HepG2 (cell line): ENCODE data around the gene GGT7. TPM values are rescaled to one million over a fixed set of nuclear protein-coding genes. Genes with fewer than 3 reads are reported as not detected.

Source experiments
- DRAP1 ChIP-seq: IDR thresholded peaks from 2 replicates; pipeline ENCODE4 v1.6.1; 2016; ENCODE audit warnings: missing genetic modification reagents, missing compliant biosample characterization
- GMEB2 ChIP-seq: IDR thresholded peaks from 2 replicates; pipeline ENCODE4 v1.6.1; 2016; ENCODE audit warnings: missing biosample characterization, missing genetic modification reagents, low read depth
- GPBP1L1 ChIP-seq: sonication (generic); formaldehyde crosslinking; IDR thresholded peaks from 2 replicates; pipeline ENCODE4 v1.5.0; 2020; ENCODE audit warnings: mild to moderate bottlenecking, missing genetic modification reagents
- HNF4G ChIP-seq, 2 experiments: sonication (generic) in 1 of 2; formaldehyde crosslinking in 1 of 2; IDR thresholded peaks; 2 replicates each; pipeline versions ENCODE4 v1.4.0 to v1.6.1; 2011 to 2020; ENCODE audit warnings: borderline replicate concordance in 2 of 2, low read depth in 2 of 2, mild to moderate bottlenecking in 2 of 2, low read length in 1 of 2, missing genetic modification reagents in 1 of 2, moderate library complexity in 1 of 2
- HNRNPK ChIP-seq: fragments of 200-400 bp; formaldehyde crosslinking; IDR thresholded peaks from 2 replicates; pipeline ENCODE4 v1.6.1; 2018; ENCODE audit warnings: low read length, low read depth, moderate library complexity, mild to moderate bottlenecking; ENCODE audit not compliant: poor library complexity, severe bottlenecking
- HOXA3 ChIP-seq: sonication (generic); formaldehyde crosslinking; IDR thresholded peaks from 2 replicates; pipeline ENCODE4 v1.5.0; 2020; ENCODE audit warnings: missing genetic modification reagents
- HOXA9 ChIP-seq: sonication (generic); formaldehyde crosslinking; IDR thresholded peaks from 2 replicates; pipeline ENCODE4 v1.8.1; 2022; ENCODE audit warnings: missing genetic modification reagents, mild to moderate bottlenecking, moderate library complexity, borderline replicate concordance
- MED8 ChIP-seq: sonication (generic); formaldehyde crosslinking; IDR thresholded peaks from 2 replicates; pipeline ENCODE4 v1.8.1; 2023; ENCODE audit warnings: mild to moderate bottlenecking, missing genetic modification reagents; ENCODE audit not compliant: insufficient replicate concordance
- NFRKB ChIP-seq: fragments of 450-650 bp; IDR thresholded peaks from 2 replicates; pipeline ENCODE4 v1.6.1; 2017
- ONECUT2 ChIP-seq: sonication (generic); formaldehyde crosslinking; IDR thresholded peaks from 2 replicates; pipeline ENCODE4 v1.4.0; 2020; ENCODE audit warnings: missing genetic modification reagents
- POGZ ChIP-seq: sonication (generic); formaldehyde crosslinking; IDR thresholded peaks from 2 replicates; pipeline ENCODE4 v1.4.0; 2020; ENCODE audit warnings: mild to moderate bottlenecking, missing genetic modification reagents
- RFX1 ChIP-seq: fragments of 450-650 bp; IDR thresholded peaks from 2 replicates; pipeline ENCODE4 v1.6.1; 2017
- RORA ChIP-seq: sonication (generic); formaldehyde crosslinking; IDR thresholded peaks from 2 replicates; pipeline ENCODE4 v1.5.0; 2020; ENCODE audit warnings: mild to moderate bottlenecking, missing genetic modification reagents, moderate library complexity
- SALL2 ChIP-seq: sonication (generic); formaldehyde crosslinking; IDR thresholded peaks from 2 replicates; pipeline ENCODE4 v1.8.1; 2023; ENCODE audit warnings: mild to moderate bottlenecking, missing genetic modification reagents, inconsistent platforms
- SOX6 ChIP-seq, 2 experiments: fragments of 450-650 bp in 1 of 2; sonication (generic) in 1 of 2; formaldehyde crosslinking in 1 of 2; IDR thresholded peaks; 2 replicates each; pipeline versions ENCODE4 v1.4.0 to v1.6.1; 2017 to 2020; ENCODE audit warnings: antibody characterized with exemption in 1 of 2, mild to moderate bottlenecking in 1 of 2, missing genetic modification reagents in 1 of 2
- SP4 ChIP-seq: sonication (generic); formaldehyde crosslinking; IDR thresholded peaks from 2 replicates; pipeline ENCODE4 v1.8.1; 2023; ENCODE audit warnings: mild to moderate bottlenecking, missing genetic modification reagents
- WIZ ChIP-seq: sonication (generic); formaldehyde crosslinking; IDR thresholded peaks from 2 replicates; pipeline ENCODE4 v1.5.1; 2020; ENCODE audit warnings: mild to moderate bottlenecking, missing genetic modification reagents
- YEATS4 ChIP-seq: sonication (generic); formaldehyde crosslinking; IDR thresholded peaks from 2 replicates; pipeline ENCODE4 v1.4.0; 2020; ENCODE audit warnings: missing genetic modification reagents, borderline replicate concordance
- ZNF709 ChIP-seq: sonication (generic); formaldehyde crosslinking; IDR thresholded peaks from 2 replicates; pipeline ENCODE4 v1.5.0; 2020; ENCODE audit warnings: mild to moderate bottlenecking, missing genetic modification reagents
- ZNF781 ChIP-seq: sonication (generic); formaldehyde crosslinking; IDR thresholded peaks from 2 replicates; pipeline ENCODE4 v1.5.1; 2020; ENCODE audit warnings: borderline replicate concordance, mild to moderate bottlenecking, missing genetic modification reagents; ENCODE audit errors: not compliant biosample characterization
- polyA plus RNA-seq, 8 experiments: library from polyadenylated mRNA; depleted of rRNA in 3 of 8; stranded (reverse) in 7 of 8; unstranded in 1 of 8; fragments of >200 nt; fragmentation: Illumina TruSeq in 4 of 8; extraction: Trizol in 4 of 8; gene quantifications; 2 replicates each; pipeline versions ENCODE4 v1.2.1 to v1.2.3, GENCODE V29; 2011 to 2016; ENCODE audit warnings: low read depth in 4 of 8, missing spikeins in 1 of 8, mixed read lengths in 1 of 8; ENCODE audit not compliant: insufficient read depth in 1 of 8
- total RNA-seq, 5 experiments: library from RNA; depleted of rRNA; stranded (reverse); fragments of >200 nt; fragmentation: Illumina TruSeq; extraction: Trizol; gene quantifications; 2 replicates each; pipeline ENCODE4 v1.2.3, GENCODE V29; 2016; ENCODE audit warnings: low read depth in 1 of 5
- TF ChIP-seq, protein P1 (sequence below): sonication (generic); formaldehyde crosslinking; IDR thresholded peaks from 2 replicates; pipeline ENCODE4 v1.4.0; 2020; ENCODE audit warnings: mild to moderate bottlenecking, missing genetic modification reagents

The GGT7 gene
- total and polyA plus RNA-seq, 2 of the 13 experiments (the other 11 are each of a cell fraction or from before 2014, with no cell fraction given) = 6.6 to 23.0 TPM

DNA sequence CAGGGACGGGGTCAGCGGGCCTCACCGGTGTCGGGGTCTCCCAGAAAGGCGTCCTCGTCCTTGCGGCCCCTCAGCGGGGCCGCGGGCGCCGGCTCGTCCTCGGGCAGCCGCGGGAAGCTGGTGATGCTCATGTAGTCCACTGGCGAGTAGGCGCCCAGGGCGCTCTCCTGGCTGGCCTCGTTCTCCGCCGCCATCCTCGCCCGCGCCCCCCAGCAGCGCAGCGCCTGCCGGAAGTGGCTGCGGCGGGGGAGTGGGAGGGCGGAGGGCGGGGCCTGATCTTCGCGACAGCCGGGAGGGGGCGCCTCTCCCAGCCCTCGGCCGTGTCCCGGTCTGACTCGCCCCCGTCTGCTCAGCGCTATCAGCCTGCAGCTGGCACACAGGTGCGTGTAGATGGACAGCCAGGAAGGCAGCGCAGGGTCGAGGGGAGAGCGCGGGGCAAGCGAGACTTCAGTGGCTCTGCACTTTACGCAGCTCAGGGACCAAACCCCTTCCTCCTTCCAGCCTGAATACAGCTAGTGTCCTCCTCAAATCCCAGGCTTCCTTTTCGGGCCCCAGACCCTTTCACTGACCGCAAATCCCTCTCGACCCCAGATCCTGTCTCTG, at the start of gene GGT7 (continued):
- TF ChIP-seq MED8 (peak; percentile 70), HNF4G (IDR thresholded peaks at IDR 0.05; ENCODE audit: borderline replicate concordance, low read depth, low read length) (0 out of 2 replicates have a peak, but pooled peaks have one; percentile 19), HNF4G (CRISPR knock-in tag; IDR thresholded peaks at IDR 0.05; ENCODE audit: borderline replicate concordance, low read depth) (peak; percentile 54; the same call in 1 of the 2 replicates), HNRNPK (peak; percentile 61), RFX1 (no peak), GMEB2 (CRISPR knock-in tag) (peak; percentile 54; the same call in 1 of the 2 replicates), ZNF781 (CRISPR knock-in tag) (no peak), SOX6 (IDR thresholded peaks at IDR 0.05) (no peak), SOX6 (CRISPR knock-in tag; IDR thresholded peaks at IDR 0.05) (peak; percentile 80), SALL2 (CRISPR knock-in tag) (peak; percentile 57; the same call in 1 of the 2 replicates), GPBP1L1 (CRISPR knock-in tag) (no peak), SP4 (CRISPR knock-in tag) (peak; percentile 99), NFRKB (no peak), HOXA9 (CRISPR knock-in tag) (no peak), RORA (CRISPR knock-in tag) (no peak; the same call in 1 of the 2 replicates), WIZ (CRISPR knock-in tag) (peak; percentile 94), POGZ (CRISPR knock-in tag) (peak; percentile 95), HOXA3 (peak; percentile 92; the same call in 1 of the 2 replicates), ZNF709 (CRISPR knock-in tag) (peak; percentile 70), YEATS4 (CRISPR knock-in tag) (peak; percentile 87; the same call in 1 of the 2 replicates), ONECUT2 (CRISPR knock-in tag) (no peak), DRAP1 (CRISPR knock-in tag) (peak; percentile 71)
- TF ChIP-seq, protein P1, sequence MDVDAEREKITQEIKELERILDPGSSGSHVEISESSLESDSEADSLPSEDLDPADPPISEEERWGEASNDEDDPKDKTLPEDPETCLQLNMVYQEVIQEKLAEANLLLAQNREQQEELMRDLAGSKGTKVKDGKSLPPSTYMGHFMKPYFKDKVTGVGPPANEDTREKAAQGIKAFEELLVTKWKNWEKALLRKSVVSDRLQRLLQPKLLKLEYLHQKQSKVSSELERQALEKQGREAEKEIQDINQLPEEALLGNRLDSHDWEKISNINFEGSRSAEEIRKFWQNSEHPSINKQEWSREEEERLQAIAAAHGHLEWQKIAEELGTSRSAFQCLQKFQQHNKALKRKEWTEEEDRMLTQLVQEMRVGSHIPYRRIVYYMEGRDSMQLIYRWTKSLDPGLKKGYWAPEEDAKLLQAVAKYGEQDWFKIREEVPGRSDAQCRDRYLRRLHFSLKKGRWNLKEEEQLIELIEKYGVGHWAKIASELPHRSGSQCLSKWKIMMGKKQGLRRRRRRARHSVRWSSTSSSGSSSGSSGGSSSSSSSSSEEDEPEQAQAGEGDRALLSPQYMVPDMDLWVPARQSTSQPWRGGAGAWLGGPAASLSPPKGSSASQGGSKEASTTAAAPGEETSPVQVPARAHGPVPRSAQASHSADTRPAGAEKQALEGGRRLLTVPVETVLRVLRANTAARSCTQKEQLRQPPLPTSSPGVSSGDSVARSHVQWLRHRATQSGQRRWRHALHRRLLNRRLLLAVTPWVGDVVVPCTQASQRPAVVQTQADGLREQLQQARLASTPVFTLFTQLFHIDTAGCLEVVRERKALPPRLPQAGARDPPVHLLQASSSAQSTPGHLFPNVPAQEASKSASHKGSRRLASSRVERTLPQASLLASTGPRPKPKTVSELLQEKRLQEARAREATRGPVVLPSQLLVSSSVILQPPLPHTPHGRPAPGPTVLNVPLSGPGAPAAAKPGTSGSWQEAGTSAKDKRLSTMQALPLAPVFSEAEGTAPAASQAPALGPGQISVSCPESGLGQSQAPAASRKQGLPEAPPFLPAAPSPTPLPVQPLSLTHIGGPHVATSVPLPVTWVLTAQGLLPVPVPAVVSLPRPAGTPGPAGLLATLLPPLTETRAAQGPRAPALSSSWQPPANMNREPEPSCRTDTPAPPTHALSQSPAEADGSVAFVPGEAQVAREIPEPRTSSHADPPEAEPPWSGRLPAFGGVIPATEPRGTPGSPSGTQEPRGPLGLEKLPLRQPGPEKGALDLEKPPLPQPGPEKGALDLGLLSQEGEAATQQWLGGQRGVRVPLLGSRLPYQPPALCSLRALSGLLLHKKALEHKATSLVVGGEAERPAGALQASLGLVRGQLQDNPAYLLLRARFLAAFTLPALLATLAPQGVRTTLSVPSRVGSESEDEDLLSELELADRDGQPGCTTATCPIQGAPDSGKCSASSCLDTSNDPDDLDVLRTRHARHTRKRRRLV (CRISPR knock-in tag) = 0 out of 2 replicates have a peak, but pooled peaks have one; percentile 50
